NCI-H510A (cell line): ENCODE data around the gene KDM5B.
"Not testable (repeated sequence)": the region's sequence is repeated elsewhere in the genome, so short reads cannot be mapped to it uniquely, and the experiment has no call there.

Source experiments
- DNase-seq: peaks from one replicate; lab custom pipeline; 2025; lab: John Stamatoyannopoulos, UW

KDM5B gene

DNA sequence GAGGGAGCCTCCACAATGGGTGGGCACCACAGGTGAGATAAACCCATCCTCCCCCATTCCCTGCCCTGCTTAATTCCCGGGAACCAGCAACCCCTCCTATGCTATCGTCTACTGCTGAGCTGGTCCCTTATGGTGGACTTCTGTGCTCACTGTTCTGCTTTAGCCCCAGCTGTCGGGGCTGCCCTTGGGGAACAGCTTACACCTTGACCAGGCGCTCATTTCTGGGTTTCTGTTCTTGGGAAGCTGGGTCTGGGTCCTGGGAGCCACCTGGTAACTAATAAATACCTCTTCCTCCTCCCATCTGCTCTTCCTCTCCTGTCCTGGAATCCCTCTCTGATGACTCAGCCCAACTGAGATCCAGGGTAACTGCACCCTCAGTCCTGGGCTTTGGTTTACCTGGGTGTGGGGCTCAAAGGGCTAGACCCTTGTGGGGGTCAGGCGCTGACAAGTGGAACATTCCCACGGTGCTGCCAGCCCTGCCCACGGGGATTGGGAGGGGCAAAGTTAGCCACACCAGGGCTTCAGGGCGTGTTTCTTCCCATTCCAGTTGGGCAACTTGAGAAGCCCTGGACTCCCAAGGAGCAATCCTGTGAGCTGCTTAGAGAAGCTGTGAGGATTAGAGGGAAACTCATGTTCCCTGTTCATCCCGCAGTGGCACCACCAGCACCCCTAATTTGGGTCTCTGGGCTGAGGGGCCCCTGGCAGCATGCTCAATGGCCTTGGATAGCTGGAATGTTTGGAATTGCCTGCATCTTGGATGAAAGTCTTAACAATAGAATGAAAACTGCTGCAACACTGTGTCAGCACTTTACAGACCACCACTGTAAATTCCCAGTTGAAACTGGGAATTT lies 4.2 kb upstream of the KDM5B start:
- no peak for DNase-seq

DNA sequence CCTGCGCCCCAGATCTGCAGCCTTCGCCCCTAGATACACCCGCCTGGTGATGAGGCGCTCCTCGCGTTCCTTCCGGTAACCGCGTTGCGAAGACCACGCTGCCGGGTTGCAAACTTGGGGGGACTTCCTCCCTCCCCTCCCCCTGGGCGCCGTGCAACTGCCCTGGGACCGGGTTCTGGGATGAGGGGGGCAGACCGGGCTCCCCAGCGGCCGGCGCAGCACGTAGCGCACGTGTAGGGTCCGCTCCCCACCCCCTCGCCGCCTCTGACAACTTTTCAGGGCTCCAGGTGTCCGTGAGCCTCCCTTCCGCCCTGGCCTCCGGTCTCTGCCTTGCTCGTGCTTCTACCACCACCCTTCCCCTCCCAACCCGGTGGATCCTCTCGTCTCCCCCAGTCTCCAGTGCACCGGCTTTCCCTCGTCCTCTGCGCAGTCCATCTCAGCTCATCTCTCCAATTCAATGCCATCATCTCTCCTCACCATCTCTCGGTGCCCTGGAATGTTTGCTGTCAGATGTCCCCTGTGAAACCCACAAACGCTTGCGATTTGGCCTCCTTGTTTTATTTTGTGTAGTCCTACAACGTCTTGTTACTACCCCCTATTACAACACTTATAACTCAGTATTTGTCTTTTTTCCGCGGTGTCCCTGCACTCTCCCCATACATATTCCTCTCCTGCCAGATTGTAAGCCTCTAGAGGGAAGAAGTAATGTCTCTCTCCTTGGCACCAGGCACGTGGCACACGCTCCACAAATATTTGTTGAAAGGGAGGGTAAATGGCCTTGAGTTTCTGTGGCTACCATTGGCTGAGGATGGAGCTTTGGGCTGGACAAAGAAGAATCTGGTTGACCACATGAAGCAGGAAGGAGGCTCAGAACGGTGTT lies 3.3 kb upstream of the KDM5B start:
- peak; percentile 11 for DNase-seq

DNA sequence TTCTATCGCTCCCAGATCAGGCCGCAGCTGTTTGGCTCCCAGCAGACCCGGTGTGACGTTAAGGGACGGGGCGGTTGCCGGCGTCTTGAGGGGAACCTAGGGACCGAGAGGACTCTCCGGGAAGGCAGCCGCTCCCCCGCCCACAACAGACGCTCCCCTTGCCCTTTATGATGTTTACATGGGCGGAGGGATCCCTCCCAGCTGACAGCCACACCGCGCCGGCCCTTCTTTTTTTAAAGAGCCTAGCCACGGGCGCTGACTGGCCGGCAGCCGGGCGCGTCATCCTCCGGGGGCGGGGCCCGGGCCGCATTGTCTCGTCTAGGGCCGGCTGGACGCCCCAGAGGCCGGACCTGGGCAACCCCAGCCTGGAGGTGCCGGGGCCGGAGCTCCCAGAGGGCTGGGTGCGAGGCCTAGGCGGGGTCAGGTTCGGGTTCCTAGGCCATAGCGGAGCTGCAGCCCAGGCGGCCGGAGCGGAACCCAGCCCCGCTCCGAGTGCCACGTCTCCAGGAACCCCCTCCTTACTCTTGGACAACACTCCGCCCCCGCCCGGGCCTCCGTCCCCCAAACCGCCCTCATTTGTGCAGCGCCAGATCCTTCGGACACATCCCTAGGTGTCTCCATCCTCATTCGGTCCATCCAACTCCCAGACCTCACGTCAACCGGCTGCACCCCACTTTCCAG lies 2.5 kb upstream of the KDM5B start, which contains the start of gene PCAT6:
Gene PCAT6, plus strand, starts transcription at position 340 of the 681 bp plus-strand sequence.
- peak; percentile 98 for DNase-seq

- DNase-seq: no peak
Observed at GRCh38 chr1:202810193-202810614, 2.0 kb upstream of the KDM5B start.

DNA sequence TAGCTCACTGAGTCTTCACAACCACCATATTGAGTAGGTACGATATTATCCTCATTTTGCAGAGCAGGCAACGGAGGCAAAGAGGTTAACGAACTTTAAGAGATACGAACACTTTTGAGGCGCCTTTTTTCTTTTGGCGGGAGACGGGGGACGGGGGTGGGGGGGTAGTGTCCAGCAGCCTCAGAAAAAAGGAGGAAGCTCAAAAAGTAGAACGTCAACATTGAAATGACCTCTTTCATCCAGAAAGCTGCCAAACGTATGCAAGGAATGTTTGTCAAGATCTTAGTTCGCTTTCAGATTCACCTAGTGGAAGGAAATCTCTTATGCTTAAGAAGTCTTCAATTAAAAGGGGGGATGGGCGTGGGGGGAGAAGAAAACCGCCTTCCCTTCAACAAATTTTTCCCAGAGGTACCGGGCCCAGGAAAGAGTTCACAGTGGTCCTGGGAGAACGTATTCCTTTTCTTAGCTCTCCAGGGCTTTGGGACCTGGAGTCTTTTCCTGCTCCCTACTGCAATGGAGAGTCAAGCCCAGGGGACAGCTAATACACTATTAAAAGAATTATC lies 1.5 kb upstream of the KDM5B start:
- DNase-seq: no peak

GRCh38 chr1:202807451-202807925 lies 733 bp downstream of the KDM5B start:
- peak; percentile 18 for DNase-seq

- DNase-seq: peak; percentile 9
Observed at GRCh38 chr1:202806845-202807450, 1.3 kb downstream of the KDM5B start.

GRCh38 chr1:202805886-202806844 lies 2.1 kb downstream of the KDM5B start:
- DNase-seq: no peak

- DNase-seq: no peak
Observed at GRCh38 chr1:202804126-202804525, 4.1 kb downstream of the KDM5B start.

DNA sequence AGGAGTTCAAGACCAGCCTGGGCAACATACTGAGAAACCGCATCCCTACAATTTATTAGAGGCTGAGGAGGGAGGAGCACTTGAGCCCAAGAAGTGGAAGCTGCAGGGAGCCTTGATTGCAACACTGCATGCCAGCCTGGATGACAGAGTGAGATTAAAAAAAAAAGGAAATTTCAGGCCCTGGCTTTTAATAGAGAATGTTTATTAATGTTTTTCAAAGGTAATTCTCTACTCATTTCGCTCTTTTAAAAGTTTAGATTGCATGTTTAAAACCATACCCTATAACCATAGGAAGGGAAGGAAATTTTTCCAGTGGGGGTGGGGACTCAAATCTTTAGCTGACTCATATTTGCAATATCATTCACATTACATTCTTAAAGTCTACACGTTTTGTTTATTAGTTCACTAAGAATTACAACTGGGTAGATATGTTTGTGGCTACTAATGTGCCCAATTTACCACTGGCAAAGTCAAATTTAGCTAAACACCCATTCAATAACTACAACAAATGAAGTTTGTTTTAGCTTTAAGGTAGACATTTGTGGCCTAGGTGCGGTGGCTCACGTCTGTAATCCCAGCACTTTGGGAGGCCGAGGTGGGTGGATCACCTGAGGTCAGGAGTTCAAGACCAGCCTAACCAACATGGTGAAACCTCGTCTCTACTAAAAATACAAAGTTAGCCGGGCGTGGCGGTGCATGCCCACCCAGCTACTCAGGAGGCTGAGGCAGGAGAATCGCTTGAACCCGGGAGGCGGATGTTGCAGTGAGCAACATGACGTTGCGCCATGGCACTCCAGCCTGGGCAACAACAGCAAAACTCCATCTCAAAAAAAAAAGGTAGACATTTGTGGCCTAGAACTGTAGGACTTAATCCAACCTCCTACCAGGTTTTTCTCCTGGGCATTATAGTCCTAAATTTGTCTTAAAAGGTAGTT lies 5.0 kb downstream of the KDM5B start:
- no peak for DNase-seq

GRCh38 chr1:202802034-202802433 lies 6.2 kb downstream of the KDM5B start:
- no peak for DNase-seq

DNA sequence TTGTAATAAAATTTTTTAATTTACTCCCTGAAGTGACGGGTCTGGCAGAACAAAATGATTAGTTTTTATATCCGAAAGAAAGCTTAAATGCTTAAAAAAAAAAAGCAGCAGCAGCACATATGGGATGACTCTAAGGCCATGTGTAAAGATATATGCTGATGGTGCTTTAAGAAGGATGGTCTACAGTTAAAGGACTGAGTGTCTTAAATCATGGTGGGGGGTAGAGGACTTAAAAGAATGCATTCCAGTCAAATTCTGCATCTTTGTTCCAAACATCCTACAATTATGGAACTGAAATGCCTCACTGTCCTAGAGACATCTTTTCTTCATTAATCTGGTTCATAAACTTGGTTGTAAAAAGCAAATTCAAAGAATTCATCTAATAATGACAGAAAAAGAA lies 7.0 kb downstream of the KDM5B start:
- DNase-seq: no peak

DNA sequence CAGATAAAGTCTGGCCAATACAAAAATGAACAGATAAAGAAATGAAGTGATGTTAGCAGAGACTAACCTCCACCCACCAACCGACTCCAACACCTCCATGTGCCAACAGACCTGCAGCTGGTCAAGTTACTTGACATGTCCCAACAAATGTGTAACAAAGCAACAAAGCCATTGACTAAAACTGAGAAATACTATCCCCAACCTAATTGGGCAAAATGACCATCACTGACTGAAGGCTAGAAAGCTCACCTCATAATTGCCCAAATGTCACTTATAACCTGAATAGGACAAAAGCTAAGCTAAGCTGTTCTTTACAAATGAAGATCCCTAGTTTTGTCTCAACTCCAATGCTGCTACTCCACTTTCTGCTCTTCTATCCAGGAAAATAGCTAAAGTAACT lies 7.5 kb downstream of the KDM5B start:
- no peak for DNase-seq

DNA sequence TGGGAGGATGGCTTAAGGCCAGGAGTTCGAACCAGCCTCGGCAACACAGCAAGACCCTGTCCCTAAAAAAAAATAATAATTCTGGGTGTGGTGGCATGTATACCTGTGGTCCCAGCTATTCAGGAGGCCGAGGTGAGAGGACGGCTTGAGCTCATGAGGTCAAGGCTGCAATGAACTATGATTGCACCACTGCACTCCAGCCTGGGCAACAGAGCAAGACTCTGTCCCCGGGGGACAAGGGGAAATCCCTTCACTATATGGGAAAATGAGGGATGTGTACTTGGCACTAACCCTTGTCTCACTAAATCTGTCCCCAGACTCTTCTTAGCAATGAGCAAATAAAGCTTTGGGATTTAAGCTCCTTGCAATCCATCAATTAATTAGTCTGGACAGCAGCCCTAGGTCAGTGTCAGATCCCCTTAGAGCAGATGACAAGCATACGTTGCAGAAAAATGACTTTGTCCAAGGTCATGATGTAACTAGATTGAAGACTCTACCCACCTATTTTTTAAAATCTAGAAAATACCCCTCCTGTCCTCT lies 9.4 kb downstream of the KDM5B start:
- DNase-seq: no peak

DNA sequence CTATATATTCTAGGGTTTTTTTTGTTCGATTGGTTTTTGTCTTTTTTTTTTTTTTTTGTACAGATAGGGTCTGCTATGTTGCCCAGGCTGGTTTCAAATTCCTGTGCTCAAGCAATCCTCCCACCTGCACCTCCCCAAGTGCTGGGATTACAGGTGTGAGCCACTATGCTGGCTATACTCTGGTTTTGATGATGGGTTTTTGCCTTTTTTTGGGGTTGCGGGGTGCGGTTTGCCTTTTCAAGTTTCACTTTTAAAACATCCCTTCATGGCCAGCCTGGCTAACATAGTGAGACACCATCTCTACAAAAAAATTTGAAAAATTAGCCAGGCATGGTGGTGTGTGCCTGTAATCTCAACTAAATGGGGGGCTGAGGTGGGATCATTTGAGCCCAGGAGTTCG lies 10.0 kb downstream of the KDM5B start:
- no peak for DNase-seq

DNA sequence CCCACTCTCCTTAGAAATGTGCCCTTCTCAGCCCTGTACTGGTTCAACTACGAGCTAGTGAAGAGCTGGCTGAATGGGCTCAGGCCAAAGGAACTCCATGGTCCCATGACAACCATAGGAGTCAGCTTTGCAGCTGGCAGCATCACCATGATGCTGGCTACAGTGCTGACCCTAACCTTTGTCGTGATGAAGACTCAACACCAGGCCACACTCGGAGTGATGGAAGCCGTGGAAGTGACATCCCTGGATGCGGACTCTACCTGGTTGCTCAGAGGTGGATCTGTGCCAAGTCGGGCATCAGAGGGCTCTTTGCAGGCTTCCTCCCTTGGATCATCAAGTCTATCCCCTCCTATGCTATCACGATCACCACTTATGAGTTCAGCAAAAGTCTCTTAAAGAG lies 11.6 kb downstream of the KDM5B start:
- no peak for DNase-seq

GRCh38 chr1:202794931-202795330 lies 13.3 kb downstream of the KDM5B start:
- not testable (repeated sequence) for DNase-seq

DNA sequence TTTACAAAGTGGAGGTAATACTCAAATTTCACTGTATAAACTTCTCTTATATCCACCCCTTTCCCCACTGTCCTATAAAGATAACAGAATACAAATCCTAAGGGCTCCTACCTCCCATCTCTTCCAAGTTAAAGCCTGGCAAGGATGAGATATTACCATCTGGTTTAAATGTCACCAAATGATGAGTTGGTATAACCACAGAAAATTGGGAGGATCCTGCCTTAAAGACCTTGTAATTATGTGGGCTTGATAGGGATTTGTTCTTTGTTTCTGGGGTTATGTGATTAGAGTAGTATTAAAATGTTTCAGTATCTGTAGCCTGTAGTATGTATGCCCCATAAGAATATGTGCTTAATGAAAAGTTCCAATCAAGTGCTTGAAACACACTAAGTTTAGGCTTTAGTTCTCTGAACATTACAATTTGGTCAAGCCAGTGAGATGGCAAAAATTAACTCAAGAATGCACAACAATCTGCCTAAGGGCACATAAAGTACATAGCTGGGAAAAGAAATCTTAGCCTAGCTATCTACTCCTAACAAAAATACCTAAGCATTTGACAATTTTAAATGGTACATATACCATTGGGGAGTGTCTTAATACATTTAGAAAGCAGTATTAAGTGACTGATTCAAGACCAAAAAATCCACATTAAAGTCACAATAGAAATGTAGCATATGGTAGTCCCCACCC lies 14.0 kb downstream of the KDM5B start:
- DNase-seq: no peak
